CD4-positive, alpha-beta T cell treated with Interleukin-1 beta for 1 hour (primary cell): ENCODE data around the gene GZMM.
"Not testable (repeated sequence)": the region's sequence is repeated elsewhere in the genome, so short reads cannot be mapped to it uniquely, and the experiment has no call there.

Experiments
- DNase-seq, 2 donors: peaks; one replicate each; pipeline ENCODE4 v3.0.0-alpha.2; 2020 to 2022

Gene GZMM

GRCh38 chr19:583968-584239 is 40.1 kb downstream of the GZMM start:
- DNase-seq, result no peak

GRCh38 chr19:584240-585001 is 40.6 kb downstream of the GZMM start:
- peak; percentile 68 to 73 for DNase-seq

GRCh38 chr19:585146-585545 is 41.3 kb downstream of the GZMM start:
- DNase-seq, result not testable (repeated sequence)

GRCh38 chr19:585551-586110 is 41.8 kb downstream of the GZMM start:
- DNase-seq, result no peak

- DNase-seq, result peak; percentile 63 to 74
Observed at GRCh38 chr19:588093-588740, 44.4 kb downstream of the GZMM start.

- no peak for DNase-seq
Observed at GRCh38 chr19:588741-589692, 45.2 kb downstream of the GZMM start.

- no peak for DNase-seq
Observed at GRCh38 chr19:589693-590395, 46.0 kb downstream of the GZMM start, which contains the start of gene HCN2. TSS of gene HCN2 (plus strand) at chr19:589881. CDS start at chr19:589946, 65 bp downstream.

GRCh38 chr19:590396-590745 is 46.5 kb downstream of the GZMM start:
- DNase-seq, result no peak

- DNase-seq, result no peak
Observed at GRCh38 chr19:590750-591098, 46.9 kb downstream of the GZMM start.

GRCh38 chr19:591099-591958 is 47.5 kb downstream of the GZMM start:
- DNase-seq, result no peak

GRCh38 chr19:592101-592500 is 48.2 kb downstream of the GZMM start:
- no peak for DNase-seq

- DNase-seq, result no peak
Observed at GRCh38 chr19:593055-593454, 49.2 kb downstream of the GZMM start.

- DNase-seq, result no peak
Observed at GRCh38 chr19:593505-593904, 49.7 kb downstream of the GZMM start.

GRCh38 chr19:594265-594870 is 50.5 kb downstream of the GZMM start:
- DNase-seq, result no peak

- no peak for DNase-seq
Observed at GRCh38 chr19:595326-596262, 51.7 kb downstream of the GZMM start.

- DNase-seq, result no peak
Observed at GRCh38 chr19:596263-596655, 52.4 kb downstream of the GZMM start.

GRCh38 chr19:597406-598315 is 53.8 kb downstream of the GZMM start:
- no peak for DNase-seq
